Subcutaneous abdominal adipose tissue (tissue), 5 donors: ENCODE results near the gene FAM222A.

ENCODE experiments used
- H3K27ac ChIP-seq: one replicate; pipeline ENCODE4 v1.7.0; 2013; ENCODE audit warnings: low read depth, mild to moderate bottlenecking, inconsistent platforms, low read length, moderate library complexity
- H3K27me3 ChIP-seq, 5 donors: one replicate each; pipeline ENCODE4 v1.7.0; 2013; ENCODE audit warnings: low read length in 5 of 5, inconsistent platforms in 1 of 5; ENCODE audit not compliant: control insufficient read depth in 5 of 5, insufficient read depth in 4 of 5
- H3K36me3 ChIP-seq, 5 donors: one replicate each; pipeline ENCODE4 v1.7.0; 2013; ENCODE audit warnings: low read length in 5 of 5; ENCODE audit not compliant: control insufficient read depth in 5 of 5, insufficient read depth in 5 of 5
- H3K4me1 ChIP-seq, 5 donors: one replicate each; pipeline ENCODE4 v1.7.0; 2013; ENCODE audit warnings: low read length in 5 of 5, mild to moderate bottlenecking in 3 of 5, moderate library complexity in 1 of 5; ENCODE audit not compliant: control insufficient read depth in 5 of 5, insufficient read depth in 5 of 5
- H3K4me3 ChIP-seq, 5 donors: one replicate each; pipeline ENCODE4 v1.7.0; 2013; ENCODE audit warnings: low read length in 5 of 5, low read depth in 1 of 5
- H3K9ac ChIP-seq, 5 donors: one replicate each; pipeline ENCODE4 v1.7.0; 2013; ENCODE audit warnings: low read length in 5 of 5, mild to moderate bottlenecking in 4 of 5, moderate library complexity in 3 of 5
- H3K9me3 ChIP-seq, 5 donors: one replicate each; pipeline ENCODE4 v1.7.0; 2013; ENCODE audit warnings: low read length in 5 of 5; ENCODE audit not compliant: control insufficient read depth in 5 of 5
- donor health status: healthy.
- donor health status: healthy.
- donor health status: healthy.
- donor health status: healthy.
- donor health status: healthy.

Gene FAM222A

DNA sequence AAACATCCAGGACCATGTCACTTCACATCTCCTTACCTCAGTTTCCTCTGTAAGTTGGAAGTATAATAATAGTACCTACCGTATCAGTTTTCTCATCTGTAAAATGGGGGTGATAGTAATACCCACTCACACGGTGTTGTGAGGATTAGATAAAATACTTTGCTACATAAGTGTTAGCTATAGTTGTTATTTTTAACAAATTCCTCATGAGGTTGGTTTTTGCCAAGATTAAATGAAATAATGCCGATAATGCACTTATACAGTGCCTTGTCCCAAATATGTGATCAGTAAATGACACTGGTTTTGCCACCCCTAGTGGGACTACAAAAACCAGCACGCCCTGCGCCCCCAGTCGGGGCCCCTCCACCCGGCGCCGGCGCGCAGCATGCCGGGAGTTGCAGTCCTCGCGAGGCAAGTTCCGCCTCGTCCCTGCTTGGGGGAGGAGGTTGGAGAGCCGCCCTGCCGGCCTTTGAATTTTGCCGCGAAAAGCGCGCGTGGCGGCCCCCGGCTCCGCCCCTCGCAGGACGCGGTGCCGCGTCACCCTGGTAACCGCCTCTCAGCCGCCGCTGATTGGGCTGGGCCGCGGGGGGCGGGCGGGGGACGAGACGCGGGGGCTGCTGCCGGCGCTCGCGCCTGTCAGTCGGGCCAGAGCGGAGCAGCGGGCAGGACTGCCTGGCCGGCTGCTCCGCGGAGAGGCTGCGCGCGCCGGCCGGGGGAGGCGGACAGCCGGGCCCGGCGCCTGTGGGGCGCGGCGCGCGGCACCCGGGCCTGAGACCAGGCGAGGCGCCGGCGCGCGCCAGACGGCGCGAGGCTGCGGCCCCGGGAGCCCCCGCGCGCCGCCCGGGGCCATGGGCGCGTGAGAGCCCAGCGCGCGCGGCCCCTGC, at the start of gene FAM222A:
TSS of gene FAM222A (plus strand) at position 639 of the 884 bp plus-strand sequence. CDS start 30,322 bp downstream, outside the sequence.
- Histone ChIP-seq H3K36me3 (no peaks in the 10 kb centered on the region), H3K9ac (peak within 1 kb of the TSS in 1 of 5 donors; percentile 35), H3K9me3 (no peaks in the 10 kb centered on the region), H3K4me1 (peaks cover 0 to 28% (median 22%) of the 10 kb centered on the region in 5 donors), H3K27me3 (peaks cover 27 to 46% (median 38%) of the 10 kb centered on the region in 5 donors), H3K4me3 (peak within 1 kb of the TSS in 4 of 5 donors; percentile 32 to 63 (median 50)), H3K27ac (no peak within 1 kb of the TSS)

DNA sequence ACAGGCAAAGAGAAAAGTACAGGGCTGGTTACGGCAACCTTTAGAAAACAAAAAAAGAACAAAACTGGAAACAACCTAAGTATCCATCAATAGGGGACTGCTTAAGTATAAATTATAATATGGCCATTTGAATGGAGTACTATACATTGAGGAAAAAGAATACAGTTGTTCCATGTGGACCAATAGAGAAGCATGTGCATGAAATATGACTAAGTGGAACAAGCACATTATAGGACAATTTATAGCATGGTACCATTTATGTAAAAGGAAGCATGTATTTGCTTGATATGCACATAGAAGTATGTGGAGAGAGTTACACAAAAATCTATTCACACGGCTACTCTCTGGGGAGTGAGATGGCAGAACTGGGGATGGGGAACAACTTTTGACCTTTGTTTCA, 49.2 kb upstream of the FAM222A start:
- H3K9ac ChIP-seq, result no peak overlapping the region
- no peaks in the 10 kb centered on the region for H3K36me3 ChIP-seq
- H3K4me1 ChIP-seq, result no peaks in the 10 kb centered on the region
- H3K4me3 ChIP-seq, result no peak overlapping the region
- peaks cover 0 to 7% (median 5%) of the 10 kb centered on the region in 5 donors for H3K27me3 ChIP-seq
- no peaks in the 10 kb centered on the region for H3K9me3 ChIP-seq
- no peak overlapping the region for H3K27ac ChIP-seq

DNA sequence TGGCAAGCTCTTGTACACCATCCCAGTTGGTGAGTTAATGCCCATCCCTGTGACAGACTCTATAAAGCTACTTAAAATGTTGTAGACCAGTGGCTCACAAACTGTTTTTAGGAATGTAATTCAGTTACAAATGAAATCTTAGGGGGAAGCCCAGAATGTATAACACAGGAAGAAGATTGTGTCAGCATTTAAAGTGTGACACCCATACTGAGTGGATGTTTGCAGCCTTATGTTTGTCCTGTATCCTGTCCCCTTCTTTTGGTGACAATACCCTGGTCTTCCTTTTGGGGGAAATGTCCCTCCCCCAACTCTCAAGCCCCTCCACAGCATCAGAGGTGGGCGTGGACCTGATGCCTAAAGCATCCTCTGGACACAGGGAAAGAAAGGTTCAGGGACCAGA, 47.6 kb upstream of the FAM222A start:
- H3K27me3 ChIP-seq, result peaks cover 5 to 18% (median 12%) of the 10 kb centered on the region in 5 donors

DNA sequence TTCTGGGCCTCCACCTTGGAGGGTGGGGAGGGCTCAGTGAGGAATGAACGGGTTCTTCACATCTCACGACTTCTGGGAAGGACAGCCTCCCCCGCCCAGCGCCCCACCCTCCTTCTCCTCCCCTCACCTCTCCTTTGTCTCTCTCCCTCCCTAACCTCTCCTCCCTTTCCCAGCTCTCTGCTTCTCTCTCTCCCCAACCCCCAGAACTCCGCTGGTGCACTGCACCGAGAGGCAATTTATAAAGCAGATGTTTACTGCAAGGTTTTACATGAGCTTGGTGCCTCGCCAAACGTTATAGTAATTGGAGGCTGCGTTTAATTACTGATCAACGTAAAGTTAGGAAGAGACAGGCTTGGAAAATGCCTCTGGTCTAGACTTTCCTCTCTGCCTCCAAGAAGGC, 42.9 kb upstream of the FAM222A start:
- no peak overlapping the region for H3K27ac ChIP-seq
- no peaks in the 10 kb centered on the region for H3K36me3 ChIP-seq
- no peak overlapping the region for H3K9ac ChIP-seq
- no peaks in the 10 kb centered on the region for H3K4me1 ChIP-seq
- peaks cover 3 to 11% (median 7%) of the 10 kb centered on the region in 5 donors for H3K9me3 ChIP-seq
- no peak overlapping the region for H3K4me3 ChIP-seq
- H3K27me3 ChIP-seq, result peaks cover 5 to 28% (median 17%) of the 10 kb centered on the region in 5 donors

More for the DNA sequence above, 47.6 kb upstream of the FAM222A start:
- Histone ChIP-seq H3K9ac (no peak overlapping the region), H3K27ac (no peak overlapping the region), H3K9me3 (no peaks in the 10 kb centered on the region), H3K4me1 (no peaks in the 10 kb centered on the region), H3K4me3 (no peak overlapping the region), H3K36me3 (no peaks in the 10 kb centered on the region)

DNA sequence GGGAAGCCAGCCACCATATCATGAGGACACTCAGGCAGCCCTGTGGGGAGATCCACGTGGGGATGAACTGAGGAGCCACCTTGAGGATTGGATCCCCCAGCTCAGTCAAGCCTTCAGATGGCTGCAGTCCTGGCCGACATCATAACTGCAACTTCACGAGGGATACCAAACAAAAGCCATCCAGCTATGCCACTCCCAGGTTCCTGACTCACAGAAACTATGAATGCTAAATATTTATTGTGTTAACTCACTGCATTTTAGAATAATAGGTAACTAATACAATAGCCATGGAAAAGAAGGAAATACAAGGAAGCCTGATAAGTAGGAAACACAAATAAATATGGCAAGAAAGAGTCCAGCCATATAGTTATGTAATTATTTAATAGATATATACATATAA, 42.1 kb upstream of the FAM222A start:
- Histone ChIP-seq H3K9ac (no peak overlapping the region), H3K4me1 (no peaks in the 10 kb centered on the region), H3K27me3 (peaks cover 10 to 29% (median 19%) of the 10 kb centered on the region in 5 donors), H3K27ac (no peak overlapping the region), H3K4me3 (no peak overlapping the region), H3K36me3 (no peaks in the 10 kb centered on the region), H3K9me3 (peaks cover 3 to 11% (median 7%) of the 10 kb centered on the region in 5 donors)

DNA sequence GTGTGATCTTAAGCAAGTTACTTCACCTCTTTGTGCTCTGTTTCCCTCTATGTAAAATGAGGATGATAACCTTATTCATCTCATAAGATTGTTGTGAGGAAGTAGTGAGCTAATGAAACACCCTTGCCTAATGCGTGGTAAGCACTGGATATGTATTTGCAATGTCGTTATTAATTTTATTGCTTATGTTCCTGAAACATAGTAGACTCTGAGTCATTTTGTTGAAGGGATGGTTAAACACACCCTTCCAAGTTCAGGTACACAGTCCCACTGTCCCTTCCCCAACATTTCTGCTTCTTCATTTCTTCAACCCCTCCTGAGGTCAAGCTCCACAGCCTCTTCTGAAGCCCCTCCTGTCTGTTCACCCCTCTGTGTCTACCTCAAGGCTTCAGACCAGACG, 40.2 kb upstream of the FAM222A start:
- peaks cover 16 to 40% (median 19%) of the 10 kb centered on the region in 5 donors for H3K27me3 ChIP-seq
- no peak overlapping the region for H3K27ac ChIP-seq
- peaks cover 3 to 11% (median 7%) of the 10 kb centered on the region in 5 donors for H3K9me3 ChIP-seq
- no peak overlapping the region for H3K4me3 ChIP-seq
- H3K4me1 ChIP-seq, result no peaks in the 10 kb centered on the region
- no peak overlapping the region for H3K9ac ChIP-seq
- H3K36me3 ChIP-seq, result no peaks in the 10 kb centered on the region

DNA sequence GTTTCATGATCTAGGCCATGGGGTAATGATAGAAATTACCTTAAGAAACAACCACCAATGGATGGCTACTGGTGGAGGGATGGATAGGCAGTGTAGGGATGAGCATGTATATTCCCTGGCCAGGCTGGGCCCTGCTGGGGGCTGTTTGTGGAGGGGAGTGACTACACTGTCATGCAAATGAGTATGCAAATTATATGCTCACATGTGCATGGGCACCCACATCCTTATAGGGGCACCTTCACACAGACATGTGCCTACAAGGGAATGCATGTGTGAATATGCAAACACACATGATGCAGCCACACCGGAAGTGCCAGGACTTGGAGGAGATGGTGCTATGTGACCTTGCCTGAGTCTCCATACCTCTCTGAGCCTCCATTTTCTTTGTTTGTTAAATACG, 39.7 kb upstream of the FAM222A start:
- Histone ChIP-seq H3K27me3 (peaks cover 16 to 40% (median 19%) of the 10 kb centered on the region in 5 donors), H3K36me3 (no peaks in the 10 kb centered on the region), H3K4me3 (no peak overlapping the region), H3K27ac (no peak overlapping the region), H3K9ac (no peak overlapping the region), H3K4me1 (no peaks in the 10 kb centered on the region), H3K9me3 (peaks cover 3 to 11% (median 7%) of the 10 kb centered on the region in 5 donors)

DNA sequence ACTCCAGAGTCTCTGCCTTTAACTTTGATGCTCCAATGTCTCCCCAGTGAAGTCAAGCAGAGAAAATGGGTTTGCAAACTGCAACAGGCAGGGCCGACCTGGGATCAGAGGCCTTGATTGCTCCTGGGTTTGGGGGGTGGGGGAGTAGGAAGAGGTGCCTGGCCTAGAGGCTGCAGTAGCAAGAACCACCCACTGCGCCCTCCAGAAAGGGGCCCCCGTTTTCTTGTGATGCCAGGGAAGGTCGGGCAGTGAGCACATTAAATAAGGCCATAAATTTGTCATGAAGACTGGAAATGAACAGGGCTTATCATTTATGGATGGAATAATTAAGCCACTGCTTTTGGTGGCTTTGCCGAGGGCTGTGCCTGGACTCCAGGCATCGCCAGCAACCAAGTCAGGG, 38.2 kb upstream of the FAM222A start:
- Histone ChIP-seq H3K9me3 (peaks cover 3 to 11% (median 7%) of the 10 kb centered on the region in 5 donors), H3K27ac (no peak overlapping the region), H3K36me3 (no peaks in the 10 kb centered on the region), H3K9ac (no peak overlapping the region), H3K4me3 (no peak overlapping the region), H3K4me1 (no peaks in the 10 kb centered on the region), H3K27me3 (peaks cover 11 to 27% (median 16%) of the 10 kb centered on the region in 5 donors)

DNA sequence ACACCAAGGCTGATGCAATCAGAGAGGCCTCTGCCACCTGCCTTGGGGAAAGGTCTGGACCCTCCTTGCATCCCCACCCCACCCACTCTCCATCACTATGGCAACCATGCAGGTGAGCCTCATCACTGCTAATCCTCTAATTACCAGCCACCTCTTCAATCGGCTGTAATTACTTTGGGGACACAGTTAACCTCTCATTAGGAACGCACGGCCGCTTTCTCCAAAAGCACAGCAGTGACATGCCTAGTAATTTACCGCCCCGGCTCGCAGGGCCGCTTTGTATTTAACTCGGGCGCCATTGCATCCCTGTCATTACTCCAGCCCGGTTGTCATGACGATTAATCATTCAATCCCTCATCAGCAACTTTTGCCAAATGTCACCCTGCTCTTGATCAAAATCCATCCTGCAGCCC, 36.3 kb upstream of the FAM222A start:
- no peaks in the 10 kb centered on the region for H3K4me1 ChIP-seq
- H3K27me3 ChIP-seq, result peaks cover 5 to 20% (median 13%) of the 10 kb centered on the region in 5 donors
- H3K4me3 ChIP-seq, result no peak overlapping the region

DNA sequence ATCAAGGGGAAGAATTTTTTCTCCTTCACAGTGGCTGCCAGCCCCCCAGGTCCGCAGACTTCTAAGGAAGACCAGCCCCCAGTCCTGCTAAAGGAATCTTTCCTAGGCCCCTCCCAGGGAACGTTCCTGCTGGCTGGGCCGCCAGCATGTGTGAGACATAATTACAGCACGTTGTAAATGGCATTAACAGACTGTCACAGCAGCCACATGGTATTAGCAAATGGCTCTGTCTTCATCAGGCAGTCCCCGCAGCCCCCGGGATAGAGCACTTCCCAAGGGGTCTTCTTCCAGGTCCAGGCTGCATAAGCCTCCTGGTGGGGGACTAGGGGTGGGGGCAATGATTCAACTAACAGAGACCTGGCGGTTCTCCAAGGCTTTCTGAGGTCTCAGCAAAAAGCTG, 34.9 kb upstream of the FAM222A start:
- Histone ChIP-seq H3K4me3 (no peak overlapping the region), H3K9me3 (no peaks in the 10 kb centered on the region), H3K27ac (no peak overlapping the region), H3K4me1 (no peaks in the 10 kb centered on the region), H3K36me3 (no peaks in the 10 kb centered on the region), H3K9ac (no peak overlapping the region), H3K27me3 (peaks cover 5 to 20% (median 11%) of the 10 kb centered on the region in 5 donors)

More for the DNA sequence above, 36.3 kb upstream of the FAM222A start:
- Histone ChIP-seq H3K9me3 (peaks cover 2 to 8% (median 4%) of the 10 kb centered on the region in 5 donors), H3K9ac (no peak overlapping the region), H3K36me3 (no peaks in the 10 kb centered on the region), H3K27ac (no peak overlapping the region)
